Trophoblast cell (in vitro differentiated cells and primary cell): ENCODE measurements around the gene POR.
A peak's percentile ranks its signal among the peaks of the same experiment; 100 is the strongest.

ENCODE experiments used
- DNase-seq, 2 donors: peaks; one replicate each; pipeline ENCODE4 v3.0.0-alpha.2; 2016
- H2AFZ ChIP-seq: 2 replicates; pipeline ENCODE4 v1.6.1; 2013; ENCODE audit warnings: low read length, moderate library complexity, mild to moderate bottlenecking; ENCODE audit not compliant: insufficient read depth, poor library complexity
- H2AK5ac ChIP-seq: 2 replicates; pipeline ENCODE4 v1.6.1; 2013; ENCODE audit warnings: mild to moderate bottlenecking, low read length
- H2BK120ac ChIP-seq: 2 replicates; pipeline ENCODE4 v1.6.1; 2013; ENCODE audit warnings: low read length, mild to moderate bottlenecking, moderate library complexity; ENCODE audit not compliant: insufficient read depth, poor library complexity
- H2BK12ac ChIP-seq: 2 replicates; pipeline ENCODE4 v1.6.1; 2013; ENCODE audit warnings: mild to moderate bottlenecking, low read length, moderate library complexity
- H2BK5ac ChIP-seq: 2 replicates; pipeline ENCODE4 v1.6.1; 2013; ENCODE audit warnings: low read length, low read depth, moderate library complexity, mild to moderate bottlenecking; ENCODE audit not compliant: poor library complexity
- H3K14ac ChIP-seq: 2 replicates; pipeline ENCODE4 v1.6.1; 2013; ENCODE audit warnings: mild to moderate bottlenecking, low read length
- H3K18ac ChIP-seq: 2 replicates; pipeline ENCODE4 v1.6.1; 2013; ENCODE audit warnings: mild to moderate bottlenecking, low read length
- H3K23ac ChIP-seq: 2 replicates; pipeline ENCODE4 v1.6.1; 2013; ENCODE audit warnings: low read length
- H3K27ac ChIP-seq: 2 replicates; pipeline ENCODE4 v1.5.1; 2013; ENCODE audit warnings: low read depth, mild to moderate bottlenecking, inconsistent platforms, low read length, moderate library complexity
- H3K27me3 ChIP-seq: 2 replicates; pipeline ENCODE4 v1.6.1; 2013; ENCODE audit warnings: inconsistent platforms, mild to moderate bottlenecking, low read length, moderate library complexity; ENCODE audit not compliant: insufficient read depth
- H3K36me3 ChIP-seq, 2 experiments: 1 replicate in 1 of 2; 2 replicates in 1 of 2; pipeline ENCODE4 v1.6.1; 2013; ENCODE audit warnings: low read length in 2 of 2, mild to moderate bottlenecking in 2 of 2, moderate library complexity in 1 of 2; ENCODE audit not compliant: insufficient read depth in 2 of 2, control insufficient read depth in 1 of 2
- H3K4ac ChIP-seq: 2 replicates; pipeline ENCODE4 v1.6.1; 2013; ENCODE audit warnings: low read depth, mild to moderate bottlenecking, low read length, moderate library complexity
- H3K4me1 ChIP-seq, 2 experiments: 1 replicate in 1 of 2; 2 replicates in 1 of 2; pipeline ENCODE4 v1.6.1; 2013; ENCODE audit warnings: low read length in 2 of 2, mild to moderate bottlenecking in 2 of 2, moderate library complexity in 1 of 2; ENCODE audit not compliant: insufficient read depth in 2 of 2, control insufficient read depth in 1 of 2
- H3K4me2 ChIP-seq: 2 replicates; pipeline ENCODE4 v1.6.1; 2013; ENCODE audit warnings: inconsistent platforms, mild to moderate bottlenecking, low read length, moderate library complexity
- H3K4me3 ChIP-seq: 2 replicates; pipeline ENCODE4 v1.5.1; 2013; ENCODE audit warnings: mild to moderate bottlenecking, low read depth, low read length, inconsistent platforms
- H3K79me1 ChIP-seq: one replicate; pipeline ENCODE4 v1.6.1; 2013; ENCODE audit warnings: low read length
- H3K79me2 ChIP-seq: 2 replicates; pipeline ENCODE4 v1.6.1; 2013; ENCODE audit warnings: low read length, mild to moderate bottlenecking; ENCODE audit not compliant: control insufficient read depth, insufficient read depth, poor library complexity
- H3K9ac ChIP-seq: 2 replicates; pipeline ENCODE4 v1.6.1; 2013; ENCODE audit warnings: mild to moderate bottlenecking, low read length
- H3K9me3 ChIP-seq: 2 replicates; pipeline ENCODE4 v1.6.1; 2013; ENCODE audit warnings: low read depth, mild to moderate bottlenecking, control low read depth, inconsistent platforms, low read length; ENCODE audit not compliant: insufficient read depth
- H4K12ac ChIP-seq: 2 replicates; pipeline ENCODE4 v1.6.1; 2013; ENCODE audit warnings: low read depth, mild to moderate bottlenecking, low read length, moderate library complexity
- H4K8ac ChIP-seq: 2 replicates; pipeline ENCODE4 v1.6.1; 2013; ENCODE audit warnings: low read depth, mild to moderate bottlenecking, low read length, moderate library complexity
- H4K91ac ChIP-seq: one replicate; pipeline ENCODE4 v1.6.1; 2013; ENCODE audit warnings: low read depth, mild to moderate bottlenecking, low read length, moderate library complexity
- WGBS: extraction: QIAGEN DNeasy Blood & Tissue Kit; methylation state at CpG from one replicate; pipeline ENCODE4 v1.1.7; 2013; ENCODE audit warnings: missing lambda C conversion rate; ENCODE audit not compliant: insufficient read length, insufficient coverage; ENCODE audit errors: extremely low coverage; 5-methylcytosine and 5-hydroxymethylcytosine counted together

Gene POR

GRCh38 chr7:75983471-75984129, 68.6 kb downstream of the POR start:
- H4K91ac ChIP-seq = no peak overlapping the region
- no peaks in the 10 kb centered on the region for H3K27me3 ChIP-seq
- H4K8ac ChIP-seq = no peak overlapping the region
- no peaks in the 10 kb centered on the region for H3K4me1 ChIP-seq
- no peak overlapping the region for H3K27ac ChIP-seq
- H3K18ac ChIP-seq = no peak overlapping the region
- no peak overlapping the region for H4K12ac ChIP-seq
- no peak overlapping the region for H2BK120ac ChIP-seq
- DNase-seq = no peak
- no peak overlapping the region for H2AK5ac ChIP-seq
- no peak overlapping the region for H2BK5ac ChIP-seq
- H2AFZ ChIP-seq = no peak overlapping the region
- no peak overlapping the region for H3K4ac ChIP-seq
- H2BK12ac ChIP-seq = no peak overlapping the region
- H3K4me3 ChIP-seq = no peak overlapping the region
- no peaks in the 10 kb centered on the region for H3K79me1 ChIP-seq
- peaks cover 7% of the 10 kb centered on the region for H3K9me3 ChIP-seq
- H3K4me2 ChIP-seq = no peak overlapping the region
- H3K36me3 ChIP-seq = peaks cover 84 to 88% of the 10 kb centered on the region in 2 experiments
- no peak overlapping the region for H3K23ac ChIP-seq
- WGBS = no CpG with 5 or more reads among the region's 26 CpGs
- H3K9ac ChIP-seq = no peak overlapping the region
- H3K79me2 ChIP-seq = no peaks in the 10 kb centered on the region
- no peak overlapping the region for H3K14ac ChIP-seq

GRCh38 chr7:75984130-75985008, 69.4 kb downstream of the POR start:
- Histone ChIP-seq H3K9ac (no peak overlapping the region), H3K4me1 (peaks cover 3 to 4% of the 10 kb centered on the region in 2 experiments), H2BK120ac (no peak overlapping the region), H3K36me3 (peaks cover 81 to 84% of the 10 kb centered on the region in 2 experiments), H3K27ac (no peak overlapping the region), H2AK5ac (no peak overlapping the region), H2BK5ac (no peak overlapping the region), H4K8ac (no peak overlapping the region), H3K9me3 (peaks cover 7% of the 10 kb centered on the region), H3K14ac (no peak overlapping the region), H2AFZ (no peak overlapping the region), H3K79me1 (no peaks in the 10 kb centered on the region), H4K12ac (no peak overlapping the region), H3K18ac (no peak overlapping the region), H3K4ac (no peak overlapping the region), H2BK12ac (no peak overlapping the region), H3K4me2 (no peak overlapping the region), H3K23ac (no peak overlapping the region), H3K4me3 (no peak overlapping the region), H4K91ac (no peak overlapping the region), H3K27me3 (no peaks in the 10 kb centered on the region), H3K79me2 (no peaks in the 10 kb centered on the region)
- no peak for DNase-seq
- WGBS = no CpG with 5 or more reads among the region's 44 CpGs

GRCh38 chr7:75985009-75985517, 70.1 kb downstream of the POR start:
- no peaks in the 10 kb centered on the region for H3K27me3 ChIP-seq
- peaks cover 75 to 77% of the 10 kb centered on the region in 2 experiments for H3K36me3 ChIP-seq
- no peak overlapping the region for H2BK120ac ChIP-seq
- H3K27ac ChIP-seq = no peak overlapping the region
- H3K14ac ChIP-seq = no peak overlapping the region
- no peak overlapping the region for H2AK5ac ChIP-seq
- no peak overlapping the region for H3K4ac ChIP-seq
- H2BK12ac ChIP-seq = no peak overlapping the region
- H3K79me1 ChIP-seq = no peaks in the 10 kb centered on the region
- H3K18ac ChIP-seq = no peak overlapping the region
- no peak overlapping the region for H4K8ac ChIP-seq
- WGBS = no CpG with 5 or more reads among the region's 21 CpGs
- peaks cover 7% of the 10 kb centered on the region for H3K9me3 ChIP-seq
- no peaks in the 10 kb centered on the region for H3K79me2 ChIP-seq
- no peak overlapping the region for H3K4me3 ChIP-seq
- no peak overlapping the region for H3K9ac ChIP-seq
- no peak overlapping the region for H2AFZ ChIP-seq
- no peak overlapping the region for H3K4me2 ChIP-seq
- H3K23ac ChIP-seq = no peak overlapping the region
- no peak overlapping the region for H2BK5ac ChIP-seq
- no peak for DNase-seq
- peaks cover 9 to 11% of the 10 kb centered on the region in 2 experiments for H3K4me1 ChIP-seq
- H4K12ac ChIP-seq = no peak overlapping the region
- no peak overlapping the region for H4K91ac ChIP-seq

- Histone ChIP-seq H3K4me1 (peaks cover 12% of the 10 kb centered on the region in 2 experiments), H3K27ac (no peak overlapping the region), H3K79me1 (no peaks in the 10 kb centered on the region), H4K8ac (no peak overlapping the region), H2AFZ (no peak overlapping the region), H4K91ac (no peak overlapping the region), H3K14ac (no peak overlapping the region), H2BK120ac (no peak overlapping the region), H2BK5ac (no peak overlapping the region), H3K18ac (no peak overlapping the region), H3K4me3 (peak overlapping the region; percentile 30), H3K36me3 (peaks cover 70 to 73% of the 10 kb centered on the region in 2 experiments), H3K23ac (no peak overlapping the region), H3K27me3 (no peaks in the 10 kb centered on the region), H3K79me2 (no peaks in the 10 kb centered on the region), H2BK12ac (no peak overlapping the region), H3K4me2 (no peak overlapping the region), H3K9ac (no peak overlapping the region), H4K12ac (no peak overlapping the region), H2AK5ac (no peak overlapping the region), H3K9me3 (peaks cover 7% of the 10 kb centered on the region), H3K4ac (no peak overlapping the region)
- WGBS = no CpG with 5 or more reads among the region's 41 CpGs
- DNase-seq = no peak
These were observed 70.7 kb downstream of the POR start for GRCh38 chr7:75985518-75986146.
